CD14-positive monocyte (primary cell): Measurements from ENCODE around the gene MYH9. TPM values are rescaled to one million over a fixed set of nuclear protein-coding genes. Genes with fewer than 3 reads are reported as not detected.
A peak's percentile ranks its signal among the peaks of the same experiment; 100 is the strongest.

ENCODE experiments used
- DNase-seq, 3 donors: peaks; one replicate each; pipeline ENCODE4 v3.0.0-alpha.2; 2011 to 2022
- H2AFZ ChIP-seq: 2 replicates; pipeline ENCODE4 v1.6.0; 2012; ENCODE audit warnings: mild to moderate bottlenecking, low read depth, low read length, inconsistent platforms; ENCODE audit not compliant: insufficient read depth, poor library complexity, severe bottlenecking
- H3K27ac ChIP-seq, 2 donors: 1 replicate in 1 of 2; 2 replicates in 1 of 2; pipeline ENCODE4 v1.5.1; 2012 to 2013; ENCODE audit warnings: low read length in 2 of 2, control low read depth in 1 of 2, inconsistent platforms in 1 of 2, low read depth in 1 of 2, mild to moderate bottlenecking in 1 of 2
- H3K27me3 ChIP-seq, 2 donors: one replicate each; pipeline versions ENCODE4 v1.6.0 to v1.6.1; 2011 to 2013; ENCODE audit warnings: low read length in 2 of 2; ENCODE audit not compliant: control insufficient read depth in 2 of 2, insufficient read depth in 2 of 2
- H3K36me3 ChIP-seq, 2 donors: replicated peaks in 1 of 2; 1 replicate in 1 of 2; 2 replicates in 1 of 2; pipeline versions ENCODE4 v1.5.1 to v1.6.1; 2012 to 2013; ENCODE audit warnings: low read length in 2 of 2, control low read depth in 1 of 2, inconsistent platforms in 1 of 2, mild to moderate bottlenecking in 1 of 2; ENCODE audit not compliant: insufficient read depth in 2 of 2, control insufficient read depth in 1 of 2
- H3K4me1 ChIP-seq, 2 donors: 1 replicate in 1 of 2; 2 replicates in 1 of 2; pipeline versions ENCODE4 v1.5.1 to v1.6.1; 2012 to 2013; ENCODE audit warnings: low read length in 2 of 2, control low read depth in 1 of 2, inconsistent platforms in 1 of 2, mild to moderate bottlenecking in 1 of 2, moderate library complexity in 1 of 2; ENCODE audit not compliant: insufficient read depth in 2 of 2, control insufficient read depth in 1 of 2
- H3K4me2 ChIP-seq: replicated peaks from 2 replicates; pipeline ENCODE3; 2012; ENCODE audit warnings: low read length, moderate library complexity, mild to moderate bottlenecking; ENCODE audit not compliant: poor library complexity, severe bottlenecking; ENCODE audit errors: extremely low read depth
- H3K4me3 ChIP-seq, 3 experiments: fragments of 200-600 bp in 1 of 3; sonication (generic) in 1 of 3; replicated peaks in 1 of 3; 1 replicate in 2 of 3; 2 replicates in 1 of 3; pipeline ENCODE4 v1.5.1; 2011 to 2013; ENCODE audit warnings: low read length in 3 of 3, mild to moderate bottlenecking in 3 of 3, control low read depth in 2 of 3, low read depth in 2 of 3, inconsistent platforms in 1 of 3, moderate library complexity in 1 of 3
- H3K79me2 ChIP-seq: 2 replicates; pipeline ENCODE4 v1.6.0; 2012; ENCODE audit warnings: mild to moderate bottlenecking, control low read depth, inconsistent platforms, low read length, moderate library complexity; ENCODE audit not compliant: insufficient read depth
- H3K9ac ChIP-seq: 2 replicates; pipeline ENCODE4 v1.6.0; 2017; ENCODE audit warnings: low read length, mild to moderate bottlenecking; ENCODE audit not compliant: insufficient read depth, poor library complexity, severe bottlenecking
- H3K9me3 ChIP-seq, 2 donors: replicated peaks in 1 of 2; 1 replicate in 1 of 2; 2 replicates in 1 of 2; pipeline versions ENCODE4 v1.5.1 to v1.6.1; 2012 to 2013; ENCODE audit warnings: low read length in 2 of 2, control low read depth in 1 of 2; ENCODE audit not compliant: control insufficient read depth in 1 of 2, insufficient read depth in 1 of 2
- H4K20me1 ChIP-seq: 2 replicates; pipeline ENCODE4 v1.6.0; 2012; ENCODE audit warnings: mild to moderate bottlenecking, low read length, control low read depth, moderate library complexity; ENCODE audit not compliant: insufficient read depth
- H3K27ac Mint-ChIP-seq, 7 donors: one replicate each; pipeline ENCODE4 v1.8.0; 2020; ENCODE audit warnings: mild to moderate bottlenecking in 7 of 7, mixed read lengths in 7 of 7, moderate library complexity in 6 of 7, inconsistent platforms in 2 of 7
- H3K27me3 Mint-ChIP-seq, 3 donors: one replicate each; pipeline ENCODE4 v1.8.0; 2021 to 2022; ENCODE audit warnings: low read depth in 3 of 3, mild to moderate bottlenecking in 3 of 3, mixed read lengths in 3 of 3, moderate library complexity in 3 of 3, inconsistent platforms in 1 of 3
- H3K36me3 Mint-ChIP-seq, 2 donors: one replicate each; pipeline ENCODE4 v1.8.0; 2020; ENCODE audit warnings: mixed read lengths in 2 of 2, inconsistent platforms in 1 of 2, mild to moderate bottlenecking in 1 of 2
- H3K4me1 Mint-ChIP-seq: one replicate; pipeline ENCODE4 v1.8.0; 2020; ENCODE audit warnings: mild to moderate bottlenecking, mixed read lengths
- H3K4me3 Mint-ChIP-seq, 2 donors: one replicate each; pipeline ENCODE4 v1.8.0; 2020; ENCODE audit warnings: mild to moderate bottlenecking in 2 of 2, mixed read lengths in 2 of 2, moderate library complexity in 1 of 2
- H3K9me3 Mint-ChIP-seq, 7 donors: one replicate each; pipeline ENCODE4 v1.8.0; 2020 to 2022; ENCODE audit warnings: mixed read lengths in 7 of 7, mild to moderate bottlenecking in 6 of 7, moderate library complexity in 6 of 7, inconsistent platforms in 2 of 7
- WGBS: methylation state at CpG from one replicate; pipeline ENCODE4 v1.1.5; 2013; ENCODE audit warnings: missing lambda C conversion rate; ENCODE audit not compliant: insufficient coverage; 5-methylcytosine and 5-hydroxymethylcytosine counted together
- intact Hi-C, 2 donors: fragments of 100-400 bp; cut with micrococcal nuclease; formaldehyde crosslinking; loops; one replicate each; pipeline versions ENCODE4 v1.15.0 to v1.15.1; 2023
- polyA minus RNA-seq: library from RNA; depleted of rRNA, polyadenylated mRNA; stranded (reverse); fragments of >200 nt; gene quantifications from 2 replicates; pipeline ENCODE4 v1.2.3, GENCODE V29; 2012
- polyA plus RNA-seq, 3 donors: library from polyadenylated mRNA; depleted of rRNA in 1 of 3; unstranded in 2 of 3; stranded (reverse) in 1 of 3; fragments of 300-500 nt in 2 of 3; fragments of >200 nt in 1 of 3; fragmentation: Illumina TruSeq in 2 of 3; gene quantifications; 1 replicate in 2 of 3; 2 replicates in 1 of 3; pipeline ENCODE4 v1.2.3, GENCODE V29; 2012 to 2021
- total RNA-seq, 12 experiments: library from RNA in 1 of 12; stranded (reverse) in 1 of 12; fragments of 120-200 nt in 1 of 12; gene quantifications; one replicate each; pipeline ENCODE4 v1.2.4 and lab custom pipeline; 2013 to 2026; ENCODE audit warnings: mixed read lengths in 6 of 12, inconsistent platforms in 1 of 12
- TF ChIP-seq, protein P1 (sequence below): fragments of 200-600 bp; IDR thresholded peaks from one replicate; pipeline ENCODE4 v1.8.0; 2022; ENCODE audit warnings: antibody characterized with exemption, mild to moderate bottlenecking

The MYH9 gene
- 263 TPM for total RNA-seq (2013)
- polyA plus RNA-seq (100 to 1,000 TPM in 1 of 3 donors, 10 to 100 TPM in 2; 35.6 to 163 (median 79.5) TPM), polyA minus RNA-seq (384 and 685 TPM in 2 replicates), total RNA-seq (lab: John Stamatoyannopoulos, UW) (704 to 1,358 (median 1,171) reads per million in 11 experiments)

DNA sequence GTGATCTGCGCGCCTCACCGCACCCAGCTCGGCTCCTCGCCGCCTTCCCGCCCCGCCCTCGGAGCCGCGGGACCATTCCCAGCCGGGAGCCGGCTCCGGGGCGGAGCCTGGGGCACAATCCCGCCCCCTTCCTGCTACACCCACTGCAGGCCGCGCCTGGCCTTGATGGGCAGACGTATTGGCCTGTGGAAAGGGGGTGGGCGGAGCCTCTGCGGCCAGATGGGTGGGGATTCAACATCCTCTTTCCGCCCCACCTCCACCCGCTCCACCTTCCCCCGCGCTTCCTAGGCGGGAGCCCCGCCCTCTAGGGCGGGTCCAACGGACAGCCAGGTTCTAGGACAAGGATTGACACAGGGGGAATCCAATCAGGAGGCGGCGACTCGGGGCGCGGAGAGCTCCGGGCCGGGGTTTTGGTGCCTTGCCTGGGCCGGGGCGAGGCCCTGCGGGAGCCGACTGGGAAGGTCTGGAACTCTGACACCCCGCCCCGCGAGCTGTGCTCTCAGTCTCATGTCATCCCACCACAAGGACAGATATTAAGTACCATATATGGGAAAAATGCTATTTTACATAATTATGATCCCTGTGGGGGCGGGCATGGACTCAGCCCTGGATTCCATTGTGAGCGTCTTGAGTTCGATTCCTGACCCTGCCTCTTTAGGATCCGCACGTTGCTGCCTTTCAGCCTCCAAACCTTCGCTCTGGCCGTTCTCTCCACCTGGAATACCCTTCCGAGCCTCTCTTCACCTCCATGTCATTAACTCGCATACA lies at the start of gene MYH9:
TSS of gene MYH9 (minus strand) at position 9 of the 768 bp plus-strand sequence. CDS start 38,731 bp downstream, outside the sequence.
- intact Hi-C loops, result loop anchor here (2.0 to 10.0 kb wide), 6 partner anchors 17 to 139 kb away; partner anchors contain the start of gene EIF3D (in 1 of the 2)
- Mint-ChIP-seq H3K4me1 (peaks cover 55% of the 10 kb centered on the region), H3K36me3 (peaks cover 13 to 25% of the 10 kb centered on the region in 2 donors), H3K4me3 (peak within 1 kb of the TSS; percentile 92 to 95), H3K27ac (peak within 1 kb of the TSS; percentile 94 to 99 (median 97)), H3K9me3 (peaks cover 0 to 3% (median 0%) of the 10 kb centered on the region in 7 donors), H3K27me3 (peaks cover 0 to 3% (median 1%) of the 10 kb centered on the region in 3 donors)
- WGBS, result 2% methylated on average over 29 of the region's 52 CpGs
- Histone ChIP-seq H3K4me3 (peak within 1 kb of the TSS; percentile 71 to 99 (median 87)), H3K27me3 (no peaks in the 10 kb centered on the region), H3K9me3 (no peaks in the 10 kb centered on the region), H3K9ac (peak within 1 kb of the TSS; percentile 97), H3K79me2 (peaks cover 72% of the 10 kb centered on the region), H3K4me1 (peaks cover 60 to 72% of the 10 kb centered on the region in 2 donors), H3K36me3 (peaks cover 0 to 5% of the 10 kb centered on the region in 2 donors), H4K20me1 (peaks cover 39% of the 10 kb centered on the region), H2AFZ (peak within 1 kb of the TSS; percentile 70), H3K4me2 (peak within 1 kb of the TSS; percentile 92), H3K27ac (peak within 1 kb of the TSS; percentile 90 to 98)
- DNase-seq, result peak; percentile 99 to 100 (median 100)
- TF ChIP-seq, protein P1, sequence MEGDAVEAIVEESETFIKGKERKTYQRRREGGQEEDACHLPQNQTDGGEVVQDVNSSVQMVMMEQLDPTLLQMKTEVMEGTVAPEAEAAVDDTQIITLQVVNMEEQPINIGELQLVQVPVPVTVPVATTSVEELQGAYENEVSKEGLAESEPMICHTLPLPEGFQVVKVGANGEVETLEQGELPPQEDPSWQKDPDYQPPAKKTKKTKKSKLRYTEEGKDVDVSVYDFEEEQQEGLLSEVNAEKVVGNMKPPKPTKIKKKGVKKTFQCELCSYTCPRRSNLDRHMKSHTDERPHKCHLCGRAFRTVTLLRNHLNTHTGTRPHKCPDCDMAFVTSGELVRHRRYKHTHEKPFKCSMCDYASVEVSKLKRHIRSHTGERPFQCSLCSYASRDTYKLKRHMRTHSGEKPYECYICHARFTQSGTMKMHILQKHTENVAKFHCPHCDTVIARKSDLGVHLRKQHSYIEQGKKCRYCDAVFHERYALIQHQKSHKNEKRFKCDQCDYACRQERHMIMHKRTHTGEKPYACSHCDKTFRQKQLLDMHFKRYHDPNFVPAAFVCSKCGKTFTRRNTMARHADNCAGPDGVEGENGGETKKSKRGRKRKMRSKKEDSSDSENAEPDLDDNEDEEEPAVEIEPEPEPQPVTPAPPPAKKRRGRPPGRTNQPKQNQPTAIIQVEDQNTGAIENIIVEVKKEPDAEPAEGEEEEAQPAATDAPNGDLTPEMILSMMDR, result no peak
